MCF 10A (cell line): ENCODE measurements around the gene STAG3. TPM values are rescaled to one million over a fixed set of nuclear protein-coding genes. Genes with fewer than 3 reads are reported as not detected.
"Not testable (repeated sequence)": the region's sequence is repeated elsewhere in the genome, so short reads cannot be mapped to it uniquely, and the experiment has no call there.

ENCODE experiments used
- BruUV-seq: library from RNA; stranded (reverse); fragments of 400-500 nt; replicated peaks from 2 replicates; lab custom pipeline; 2021; lab: Mats Ljungman, UMichigan
- CTCF ChIA-PET: fragments of 300-600 bp; sonication (Branson Sonifier 250); formaldehyde crosslinking; extraction: SDS; loops from one replicate; lab custom pipeline; 2021; ENCODE audit warnings: antibody characterized with exemption, inconsistent platforms; lab: Yijun Ruan, JAX
- POLR2A ChIA-PET: fragments of 300-600, 350-650 bp; sonication (Branson Sonifier 250); formaldehyde crosslinking; extraction: SDS; loops from one replicate; lab custom pipeline; 2020; ENCODE audit warnings: antibody characterized with exemption, inconsistent platforms; lab: Yijun Ruan, JAX
- DNase-seq: peaks from one replicate; pipeline ENCODE4 v3.0.0-alpha.2; 2018; ENCODE audit not compliant: unreplicated experiment
- H3K27ac Mint-ChIP-seq: one replicate; pipeline ENCODE4 v1.8.0; 2022; ENCODE audit warnings: mild to moderate bottlenecking, low read depth, mixed read lengths; ENCODE audit not compliant: unreplicated experiment
- H3K27me3 Mint-ChIP-seq: one replicate; pipeline ENCODE4 v1.8.0; 2022; ENCODE audit warnings: mixed read lengths; ENCODE audit not compliant: insufficient read depth, unreplicated experiment
- H3K36me3 Mint-ChIP-seq: one replicate; pipeline ENCODE4 v1.8.0; 2022; ENCODE audit warnings: mild to moderate bottlenecking, moderate library complexity, mixed read lengths; ENCODE audit not compliant: insufficient read depth, unreplicated experiment
- H3K4me1 Mint-ChIP-seq: one replicate; pipeline ENCODE4 v1.8.0; 2022; ENCODE audit warnings: mixed read lengths; ENCODE audit not compliant: insufficient read depth, unreplicated experiment
- H3K4me3 Mint-ChIP-seq: one replicate; pipeline ENCODE4 v1.8.0; 2022; ENCODE audit warnings: mild to moderate bottlenecking, moderate library complexity, mixed read lengths; ENCODE audit not compliant: unreplicated experiment
- H3K9me3 Mint-ChIP-seq: one replicate; pipeline ENCODE4 v1.8.0; 2022; ENCODE audit warnings: mixed read lengths; ENCODE audit not compliant: unreplicated experiment
- CTCF ChIP-seq: fragments of 200-600 bp; IDR thresholded peaks from one replicate; pipeline ENCODE4 v1.8.0; 2022; ENCODE audit warnings: antibody characterized with exemption, mild to moderate bottlenecking; ENCODE audit not compliant: unreplicated experiment
- intact Hi-C: fragments of 100-400 bp; cut with micrococcal nuclease; formaldehyde crosslinking; loops from 2 replicates; pipeline ENCODE4 v1.14.1; 2022
- total RNA-seq: library from RNA; stranded (reverse); gene quantifications from 2 replicates; pipeline ENCODE4 v1.2.3, GENCODE V29; 2022

STAG3 gene
- total RNA-seq, 1 experiment from 2014 or later = 1.5 TPM

GRCh38 chr7:100210805-100211204 lies 33.1 kb downstream of the STAG3 start:
- no TSS peak for BruUV-seq
- H3K27me3 Mint-ChIP-seq = peaks cover 50% of the 10 kb centered on the region
- no peak for TF ChIP-seq CTCF

GRCh38 chr7:100211342-100211780 lies 33.6 kb downstream of the STAG3 start:
- H3K27me3 Mint-ChIP-seq = peaks cover 48% of the 10 kb centered on the region
- no peak for DNase-seq
- no peak overlapping the region for H3K4me3 Mint-ChIP-seq
- no peaks in the 10 kb centered on the region for H3K9me3 Mint-ChIP-seq
- CTCF ChIA-PET = interaction anchor here (0.6 to 2.1 kb wide), 6 partner anchors 9 to 79 kb away, joined by 4 to 9 read pairs (median 5); no protein-coding TSS in a partner anchor
- no peak overlapping the region for H3K27ac Mint-ChIP-seq
- H3K4me1 Mint-ChIP-seq = no peaks in the 10 kb centered on the region
- H3K36me3 Mint-ChIP-seq = no peaks in the 10 kb centered on the region
- POLR2A ChIA-PET = interaction anchor here (1.4 kb wide), 1 partner anchor 11 kb away, joined by 3 read pairs; no protein-coding TSS in a partner anchor
- intact Hi-C loops = no loop called here
- BruUV-seq = no TSS peak
- TF ChIP-seq CTCF = no peak

More at GRCh38 chr7:100210805-100211204, 33.1 kb downstream of the STAG3 start:
- intact Hi-C loops = no loop called here
- Mint-ChIP-seq H3K4me1 (no peaks in the 10 kb centered on the region), H3K9me3 (no peaks in the 10 kb centered on the region), H3K4me3 (no peak overlapping the region), H3K27ac (no peak overlapping the region), H3K36me3 (no peaks in the 10 kb centered on the region)
- ChIA-PET POLR2A (interaction anchor here (1.4 kb wide), 1 partner anchor 11 kb away, joined by 3 read pairs; no protein-coding TSS in a partner anchor), CTCF (interaction anchor here (0.7 to 2.1 kb wide), 6 partner anchors 9 to 81 kb away, joined by 4 to 9 read pairs (median 6); no protein-coding TSS in a partner anchor)
- DNase-seq = no peak

GRCh38 chr7:100212631-100213286 lies 35.0 kb downstream of the STAG3 start:
- peaks cover 35% of the 10 kb centered on the region for H3K27me3 Mint-ChIP-seq
- H3K27ac Mint-ChIP-seq = no peak overlapping the region
- H3K4me1 Mint-ChIP-seq = peaks cover 6% of the 10 kb centered on the region
- DNase-seq = no peak
- intact Hi-C loops = no loop called here
- CTCF ChIA-PET = interaction anchor here (0.5 to 6.4 kb wide), 4 partner anchors 11 to 134 kb away, joined by 4 to 93 read pairs (median 7); no protein-coding TSS in a partner anchor
- H3K9me3 Mint-ChIP-seq = no peaks in the 10 kb centered on the region
- H3K4me3 Mint-ChIP-seq = no peak overlapping the region
- POLR2A ChIA-PET = no interaction called here
- H3K36me3 Mint-ChIP-seq = no peaks in the 10 kb centered on the region
- no peak for TF ChIP-seq CTCF
- BruUV-seq = no TSS peak

GRCh38 chr7:100213672-100214071 lies 36.0 kb downstream of the STAG3 start:
- H3K9me3 Mint-ChIP-seq = no peaks in the 10 kb centered on the region
- POLR2A ChIA-PET = no interaction called here
- intact Hi-C loops = no loop called here
- peaks cover 6% of the 10 kb centered on the region for H3K4me1 Mint-ChIP-seq
- CTCF ChIA-PET = interaction anchor here (0.5 to 6.4 kb wide), 3 partner anchors 81 to 164 kb away, joined by 3 to 93 read pairs (median 4); no protein-coding TSS in a partner anchor
- peaks cover 26% of the 10 kb centered on the region for H3K27me3 Mint-ChIP-seq
- BruUV-seq = no TSS peak
- no peaks in the 10 kb centered on the region for H3K36me3 Mint-ChIP-seq
- TF ChIP-seq CTCF = no peak
- no peak for DNase-seq
- no peak overlapping the region for H3K4me3 Mint-ChIP-seq
- H3K27ac Mint-ChIP-seq = no peak overlapping the region

GRCh38 chr7:100214356-100214755 lies 36.6 kb downstream of the STAG3 start:
- DNase-seq, intact Hi-C loops, H3K4me1 Mint-ChIP-seq, H3K36me3 Mint-ChIP-seq, H3K9me3 Mint-ChIP-seq, POLR2A ChIA-PET, H3K4me3 Mint-ChIP-seq, H3K27ac Mint-ChIP-seq, BruUV-seq: not testable (repeated sequence)
- H3K27me3 Mint-ChIP-seq = peaks cover 19% of the 10 kb centered on the region
- CTCF ChIA-PET = interaction anchor here (6.4 kb wide), 1 partner anchor 82 kb away, joined by 93 read pairs; no protein-coding TSS in a partner anchor
